CD14-positive monocyte (primary cell): ENCODE measurements around the gene SPRYD7. TPM values are rescaled to one million over a fixed set of nuclear protein-coding genes. Genes with fewer than 3 reads are reported as not detected.
"Not testable (repeated sequence)": the region's sequence is repeated elsewhere in the genome, so short reads cannot be mapped to it uniquely, and the experiment has no call there.

Experiments used
- DNase-seq, 3 donors: peaks; one replicate each; pipeline ENCODE4 v3.0.0-alpha.2; 2011 to 2022
- H2AFZ ChIP-seq: 2 replicates; pipeline ENCODE4 v1.6.0; 2012; ENCODE audit warnings: mild to moderate bottlenecking, low read depth, low read length, inconsistent platforms; ENCODE audit not compliant: insufficient read depth, poor library complexity, severe bottlenecking
- H3K27ac ChIP-seq, 2 donors: 1 replicate in 1 of 2; 2 replicates in 1 of 2; pipeline ENCODE4 v1.5.1; 2012 to 2013; ENCODE audit warnings: low read length in 2 of 2, control low read depth in 1 of 2, inconsistent platforms in 1 of 2, low read depth in 1 of 2, mild to moderate bottlenecking in 1 of 2
- H3K27me3 ChIP-seq, 2 donors: one replicate each; pipeline versions ENCODE4 v1.6.0 to v1.6.1; 2011 to 2013; ENCODE audit warnings: low read length in 2 of 2; ENCODE audit not compliant: control insufficient read depth in 2 of 2, insufficient read depth in 2 of 2
- H3K36me3 ChIP-seq, 2 donors: replicated peaks in 1 of 2; 1 replicate in 1 of 2; 2 replicates in 1 of 2; pipeline versions ENCODE4 v1.5.1 to v1.6.1; 2012 to 2013; ENCODE audit warnings: low read length in 2 of 2, control low read depth in 1 of 2, inconsistent platforms in 1 of 2, mild to moderate bottlenecking in 1 of 2; ENCODE audit not compliant: insufficient read depth in 2 of 2, control insufficient read depth in 1 of 2
- H3K4me1 ChIP-seq, 2 donors: 1 replicate in 1 of 2; 2 replicates in 1 of 2; pipeline versions ENCODE4 v1.5.1 to v1.6.1; 2012 to 2013; ENCODE audit warnings: low read length in 2 of 2, control low read depth in 1 of 2, inconsistent platforms in 1 of 2, mild to moderate bottlenecking in 1 of 2, moderate library complexity in 1 of 2; ENCODE audit not compliant: insufficient read depth in 2 of 2, control insufficient read depth in 1 of 2
- H3K4me2 ChIP-seq: replicated peaks from 2 replicates; pipeline ENCODE3; 2012; ENCODE audit warnings: low read length, moderate library complexity, mild to moderate bottlenecking; ENCODE audit not compliant: poor library complexity, severe bottlenecking; ENCODE audit errors: extremely low read depth
- H3K4me3 ChIP-seq, 3 experiments: fragments of 200-600 bp in 1 of 3; sonication (generic) in 1 of 3; replicated peaks in 1 of 3; 1 replicate in 2 of 3; 2 replicates in 1 of 3; pipeline ENCODE4 v1.5.1; 2011 to 2013; ENCODE audit warnings: low read length in 3 of 3, mild to moderate bottlenecking in 3 of 3, control low read depth in 2 of 3, low read depth in 2 of 3, inconsistent platforms in 1 of 3, moderate library complexity in 1 of 3
- H3K79me2 ChIP-seq: 2 replicates; pipeline ENCODE4 v1.6.0; 2012; ENCODE audit warnings: mild to moderate bottlenecking, control low read depth, inconsistent platforms, low read length, moderate library complexity; ENCODE audit not compliant: insufficient read depth
- H3K9ac ChIP-seq: 2 replicates; pipeline ENCODE4 v1.6.0; 2017; ENCODE audit warnings: low read length, mild to moderate bottlenecking; ENCODE audit not compliant: insufficient read depth, poor library complexity, severe bottlenecking
- H3K9me3 ChIP-seq, 2 donors: replicated peaks in 1 of 2; 1 replicate in 1 of 2; 2 replicates in 1 of 2; pipeline versions ENCODE4 v1.5.1 to v1.6.1; 2012 to 2013; ENCODE audit warnings: low read length in 2 of 2, control low read depth in 1 of 2; ENCODE audit not compliant: control insufficient read depth in 1 of 2, insufficient read depth in 1 of 2
- H4K20me1 ChIP-seq: 2 replicates; pipeline ENCODE4 v1.6.0; 2012; ENCODE audit warnings: mild to moderate bottlenecking, low read length, control low read depth, moderate library complexity; ENCODE audit not compliant: insufficient read depth
- H3K27ac Mint-ChIP-seq, 7 donors: one replicate each; pipeline ENCODE4 v1.8.0; 2020; ENCODE audit warnings: mild to moderate bottlenecking in 7 of 7, mixed read lengths in 7 of 7, moderate library complexity in 6 of 7, inconsistent platforms in 2 of 7
- H3K27me3 Mint-ChIP-seq, 3 donors: one replicate each; pipeline ENCODE4 v1.8.0; 2021 to 2022; ENCODE audit warnings: low read depth in 3 of 3, mild to moderate bottlenecking in 3 of 3, mixed read lengths in 3 of 3, moderate library complexity in 3 of 3, inconsistent platforms in 1 of 3
- H3K36me3 Mint-ChIP-seq, 2 donors: one replicate each; pipeline ENCODE4 v1.8.0; 2020; ENCODE audit warnings: mixed read lengths in 2 of 2, inconsistent platforms in 1 of 2, mild to moderate bottlenecking in 1 of 2
- H3K4me1 Mint-ChIP-seq: one replicate; pipeline ENCODE4 v1.8.0; 2020; ENCODE audit warnings: mild to moderate bottlenecking, mixed read lengths
- H3K4me3 Mint-ChIP-seq, 2 donors: one replicate each; pipeline ENCODE4 v1.8.0; 2020; ENCODE audit warnings: mild to moderate bottlenecking in 2 of 2, mixed read lengths in 2 of 2, moderate library complexity in 1 of 2
- H3K9me3 Mint-ChIP-seq, 7 donors: one replicate each; pipeline ENCODE4 v1.8.0; 2020 to 2022; ENCODE audit warnings: mixed read lengths in 7 of 7, mild to moderate bottlenecking in 6 of 7, moderate library complexity in 6 of 7, inconsistent platforms in 2 of 7
- WGBS: methylation state at CpG from one replicate; pipeline ENCODE4 v1.1.5; 2013; ENCODE audit warnings: missing lambda C conversion rate; ENCODE audit not compliant: insufficient coverage; 5-methylcytosine and 5-hydroxymethylcytosine counted together
- intact Hi-C, 2 donors: fragments of 100-400 bp; cut with micrococcal nuclease; formaldehyde crosslinking; loops; one replicate each; pipeline versions ENCODE4 v1.15.0 to v1.15.1; 2023
- polyA plus RNA-seq, 3 donors: library from polyadenylated mRNA; depleted of rRNA in 1 of 3; unstranded in 2 of 3; stranded (reverse) in 1 of 3; fragments of 300-500 nt in 2 of 3; fragments of >200 nt in 1 of 3; fragmentation: Illumina TruSeq in 2 of 3; gene quantifications; 1 replicate in 2 of 3; 2 replicates in 1 of 3; pipeline ENCODE4 v1.2.3, GENCODE V29; 2012 to 2021
- TF ChIP-seq, protein P1 (sequence below): fragments of 200-600 bp; IDR thresholded peaks from one replicate; pipeline ENCODE4 v1.8.0; 2022; ENCODE audit warnings: antibody characterized with exemption, mild to moderate bottlenecking

SPRYD7 gene
- polyA plus RNA-seq, 3 donors = 1.1 to 2.3 (median 1.2) TPM

DNA sequence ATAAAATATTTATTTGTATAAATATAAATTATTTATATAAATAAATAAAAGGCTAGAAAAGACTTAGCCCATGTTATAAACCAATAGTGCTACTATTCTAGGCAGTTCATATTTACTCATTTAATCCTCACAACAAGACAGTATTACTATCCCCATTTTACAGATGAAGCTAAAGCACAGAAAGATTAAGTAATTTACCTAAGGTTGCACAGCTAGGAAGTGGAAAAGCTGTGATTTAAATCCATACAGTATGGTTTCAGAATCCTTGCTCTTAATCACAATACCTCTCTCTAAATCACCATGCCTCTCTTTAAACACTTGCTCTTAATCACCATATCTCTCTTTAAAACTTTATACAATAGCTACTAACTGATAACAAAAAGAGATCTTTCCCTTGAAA, 13.8 kb downstream of the SPRYD7 start:
- Mint-ChIP-seq H3K36me3 (peaks cover 35 to 69% of the 10 kb centered on the region in 2 donors), H3K4me3 (no peak overlapping the region), H3K9me3 (peaks cover 3 to 12% (median 8%) of the 10 kb centered on the region in 7 donors), H3K27me3 (no peaks in the 10 kb centered on the region), H3K4me1 (no peaks in the 10 kb centered on the region), H3K27ac (no peak overlapping the region)
- Histone ChIP-seq H2AFZ (no peak overlapping the region), H3K4me2 (no peak overlapping the region), H3K79me2 (no peaks in the 10 kb centered on the region), H3K4me1 (no peaks in the 10 kb centered on the region), H3K27ac (no peak overlapping the region), H3K4me3 (no peak overlapping the region), H3K9me3 (peaks cover 5 to 6% of the 10 kb centered on the region in 2 donors), H3K9ac (no peak overlapping the region), H4K20me1 (no peaks in the 10 kb centered on the region), H3K27me3 (no peaks in the 10 kb centered on the region), H3K36me3 (peaks cover 34 to 70% of the 10 kb centered on the region in 2 donors)
- intact Hi-C loops = no loop called here
- TF ChIP-seq, protein P1, sequence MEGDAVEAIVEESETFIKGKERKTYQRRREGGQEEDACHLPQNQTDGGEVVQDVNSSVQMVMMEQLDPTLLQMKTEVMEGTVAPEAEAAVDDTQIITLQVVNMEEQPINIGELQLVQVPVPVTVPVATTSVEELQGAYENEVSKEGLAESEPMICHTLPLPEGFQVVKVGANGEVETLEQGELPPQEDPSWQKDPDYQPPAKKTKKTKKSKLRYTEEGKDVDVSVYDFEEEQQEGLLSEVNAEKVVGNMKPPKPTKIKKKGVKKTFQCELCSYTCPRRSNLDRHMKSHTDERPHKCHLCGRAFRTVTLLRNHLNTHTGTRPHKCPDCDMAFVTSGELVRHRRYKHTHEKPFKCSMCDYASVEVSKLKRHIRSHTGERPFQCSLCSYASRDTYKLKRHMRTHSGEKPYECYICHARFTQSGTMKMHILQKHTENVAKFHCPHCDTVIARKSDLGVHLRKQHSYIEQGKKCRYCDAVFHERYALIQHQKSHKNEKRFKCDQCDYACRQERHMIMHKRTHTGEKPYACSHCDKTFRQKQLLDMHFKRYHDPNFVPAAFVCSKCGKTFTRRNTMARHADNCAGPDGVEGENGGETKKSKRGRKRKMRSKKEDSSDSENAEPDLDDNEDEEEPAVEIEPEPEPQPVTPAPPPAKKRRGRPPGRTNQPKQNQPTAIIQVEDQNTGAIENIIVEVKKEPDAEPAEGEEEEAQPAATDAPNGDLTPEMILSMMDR = no peak
- no peak for DNase-seq

DNA sequence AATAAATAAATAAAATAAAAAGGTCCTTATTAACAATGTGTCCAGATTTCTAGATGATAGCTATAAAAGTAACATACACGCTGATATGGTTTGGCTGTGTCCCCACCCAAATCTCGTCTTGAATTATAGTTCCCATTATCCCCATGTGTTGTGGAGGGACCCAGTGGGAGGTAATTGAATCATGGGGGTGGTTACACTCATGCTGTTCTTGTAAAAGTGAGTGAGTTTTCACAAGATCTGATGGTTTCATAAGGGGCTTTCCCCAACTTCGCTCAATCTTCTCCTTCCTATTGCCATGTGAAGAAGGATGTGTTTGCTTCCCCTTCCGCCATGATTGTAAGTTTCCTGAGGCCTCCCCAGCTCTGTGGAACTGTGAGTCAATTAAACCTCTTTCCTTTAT, 15.2 kb downstream of the SPRYD7 start:
- Mint-ChIP-seq H3K36me3 (peaks cover 41 to 75% of the 10 kb centered on the region in 2 donors), H3K27ac (peak overlapping the region in 1 of 7 donors; percentile 66), H3K9me3 (peaks cover 3 to 12% (median 8%) of the 10 kb centered on the region in 7 donors)
- H3K4me3 ChIP-seq, H3K9me3 ChIP-seq, H3K4me1 Mint-ChIP-seq, H3K79me2 ChIP-seq, H3K4me3 Mint-ChIP-seq, H2AFZ ChIP-seq, intact Hi-C loops, H3K4me2 ChIP-seq, H3K9ac ChIP-seq, H3K27me3 Mint-ChIP-seq, H4K20me1 ChIP-seq, DNase-seq, H3K27ac ChIP-seq, H3K4me1 ChIP-seq, H3K27me3 ChIP-seq: not testable (repeated sequence)
- peaks cover 33 to 63% of the 10 kb centered on the region in 2 donors for H3K36me3 ChIP-seq
- WGBS = no CpG with 5 or more reads among the region's 4 CpGs

DNA sequence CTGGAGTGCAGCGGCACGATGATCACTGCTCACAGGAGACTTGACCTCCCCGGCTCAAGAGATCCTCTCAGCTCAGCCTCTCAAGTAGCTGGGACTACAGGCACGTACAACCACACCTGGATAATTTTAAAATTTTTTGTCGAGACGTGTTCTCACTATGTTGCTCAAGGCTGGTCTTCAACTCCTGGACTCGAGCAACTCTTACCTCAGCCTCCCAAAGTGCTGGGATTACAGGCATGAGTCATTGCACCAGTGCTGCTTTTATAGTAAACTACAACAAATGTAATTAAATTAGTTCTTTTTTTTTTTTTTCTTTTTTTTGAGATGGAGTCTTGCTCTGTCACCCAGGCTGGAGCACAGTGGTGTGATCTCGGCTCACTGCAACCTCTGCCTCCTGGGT, 18.0 kb downstream of the SPRYD7 start:
- H3K4me1 ChIP-seq, H4K20me1 ChIP-seq, H3K27me3 Mint-ChIP-seq, DNase-seq, H3K4me2 ChIP-seq, H2AFZ ChIP-seq, intact Hi-C loops, H3K79me2 ChIP-seq, H3K27ac ChIP-seq, H3K9me3 ChIP-seq, H3K9ac ChIP-seq, H3K27me3 ChIP-seq, H3K4me1 Mint-ChIP-seq, H3K4me3 ChIP-seq, H3K4me3 Mint-ChIP-seq, H3K27ac Mint-ChIP-seq: not testable (repeated sequence)
- H3K36me3 ChIP-seq = peaks cover 30 to 47% of the 10 kb centered on the region in 2 donors
- H3K9me3 Mint-ChIP-seq = peaks cover 3 to 12% (median 8%) of the 10 kb centered on the region in 7 donors
- peaks cover 40 to 60% of the 10 kb centered on the region in 2 donors for H3K36me3 Mint-ChIP-seq
- WGBS = 95% methylated on average over 7 of the region's 8 CpGs
